NT2/D1 (cell line): ENCODE data around the gene STX17.

Experiments used
- YY1 ChIP-seq: IDR thresholded peaks from 2 replicates; pipeline ENCODE4 v1.6.1; 2011; ENCODE audit not compliant: insufficient read length, insufficient read depth
- ZNF274 ChIP-seq: IDR thresholded peaks from 2 replicates; pipeline ENCODE4 v1.6.1; 2011; ENCODE audit warnings: mild to moderate bottlenecking, low read depth, low read length

GRCh38 chr9:99966001-99966400 lies 59.5 kb downstream of the STX17 start:
- TF ChIP-seq ZNF274, result no peak
- TF ChIP-seq YY1, result no peak
